ENCODE results near the gene SH2B3. TPM values are rescaled to one million over a fixed set of nuclear protein-coding genes. Genes with fewer than 3 reads are reported as not detected.

The SH2B3 gene
- 39.1 and 42.8 TPM in 2 replicates for total RNA-seq (2014; rRNA removed; shearing (Covaris generic))
- polyA plus RNA-seq (2016; fragmentation: Nextera tagmentation; extraction: Ambion mirVana) = 9.2 and 9.4 TPM in 2 replicates

DNA sequence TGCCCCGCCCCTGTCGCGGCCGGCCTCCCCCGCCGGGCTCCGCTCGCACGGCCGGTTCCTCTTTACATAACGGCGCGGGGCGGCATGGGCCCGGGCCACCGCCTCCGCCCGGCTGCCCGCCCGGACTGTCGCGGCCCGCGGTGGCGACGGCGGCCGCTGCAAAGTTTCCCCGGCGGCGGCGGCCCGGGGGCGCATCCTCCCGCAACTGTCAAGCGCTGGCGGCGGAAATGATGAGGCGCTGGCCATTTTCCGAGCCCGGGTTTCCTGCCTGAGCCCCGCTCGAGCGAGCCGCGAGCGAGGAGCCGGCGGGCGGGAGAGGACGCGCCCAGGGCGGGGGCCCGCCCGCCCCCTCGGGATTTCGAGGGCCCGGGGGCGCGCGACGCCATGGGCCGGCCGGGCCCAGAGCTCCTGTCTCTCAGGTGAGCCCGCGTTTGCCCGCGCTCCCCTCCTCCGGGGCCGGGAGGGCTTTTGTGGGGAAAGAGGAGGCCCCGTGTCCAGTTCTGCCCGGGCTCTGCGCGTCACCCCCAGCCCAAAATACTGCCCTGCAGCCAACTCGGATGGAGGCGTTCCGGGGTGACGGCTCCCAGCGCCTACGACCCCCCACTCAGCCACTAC is at the start of gene SH2B3:
TSS of gene SH2B3 (plus strand) at position 65 of the 615 bp plus-strand sequence. CDS start 12,223 bp downstream, outside the sequence.
- H3K79me2 ChIP-seq (ENCODE audit: insufficient read depth) = peaks cover 50% of the 10 kb centered on the region
- peak within 1 kb of the TSS; percentile 49 for H3K27ac ChIP-seq
- 0% methylated on average over 22 to 40 of the region's 80 CpGs for WGBS, 2 experiments (ENCODE audit: low coverage in 1 of 2, low lambda C conversion rate in 2 of 2, missing lambda C conversion rate in 2 of 2)
- H3K4me3 ChIP-seq = peak within 1 kb of the TSS; percentile 93
- peak within 1 kb of the TSS; percentile 70 for H2AFZ ChIP-seq
- H4K20me1 ChIP-seq (ENCODE audit: insufficient read depth) = no peaks in the 10 kb centered on the region
- H3F3A ChIP-seq (ENCODE audit: insufficient read depth) = peaks cover 54% of the 10 kb centered on the region
- peak within 1 kb of the TSS; percentile 89 for H3K9ac ChIP-seq
- TF ChIP-seq EZH2 (IDR thresholded peaks at IDR 0.05; ENCODE audit: insufficient read depth, poor library complexity, severe bottlenecking) (no peak), EZH2phosphoT487 (IDR thresholded peaks at IDR 0.05; ENCODE audit: insufficient read depth, low read depth) (no peak)
- peak; percentile 89 for DNase-seq
- no peaks in the 10 kb centered on the region for H3K9me2 ChIP-seq (ENCODE audit: insufficient read depth)
- no peaks in the 10 kb centered on the region for H3K27me3 ChIP-seq (replicated peaks; ENCODE audit: insufficient read depth)
- in situ Hi-C loops (cut with MboI) = no loop called here
- H3K36me3 ChIP-seq (ENCODE audit: low read depth) = no peaks in the 10 kb centered on the region
- H3K4me2 ChIP-seq (ENCODE audit: unreplicated experiment) = peak within 1 kb of the TSS; percentile 84
- H3K9me3 ChIP-seq (ENCODE audit: low read depth) = no peaks in the 10 kb centered on the region
- H3K4me1 ChIP-seq (ENCODE audit: insufficient read depth) = peaks cover 37% of the 10 kb centered on the region

DNA sequence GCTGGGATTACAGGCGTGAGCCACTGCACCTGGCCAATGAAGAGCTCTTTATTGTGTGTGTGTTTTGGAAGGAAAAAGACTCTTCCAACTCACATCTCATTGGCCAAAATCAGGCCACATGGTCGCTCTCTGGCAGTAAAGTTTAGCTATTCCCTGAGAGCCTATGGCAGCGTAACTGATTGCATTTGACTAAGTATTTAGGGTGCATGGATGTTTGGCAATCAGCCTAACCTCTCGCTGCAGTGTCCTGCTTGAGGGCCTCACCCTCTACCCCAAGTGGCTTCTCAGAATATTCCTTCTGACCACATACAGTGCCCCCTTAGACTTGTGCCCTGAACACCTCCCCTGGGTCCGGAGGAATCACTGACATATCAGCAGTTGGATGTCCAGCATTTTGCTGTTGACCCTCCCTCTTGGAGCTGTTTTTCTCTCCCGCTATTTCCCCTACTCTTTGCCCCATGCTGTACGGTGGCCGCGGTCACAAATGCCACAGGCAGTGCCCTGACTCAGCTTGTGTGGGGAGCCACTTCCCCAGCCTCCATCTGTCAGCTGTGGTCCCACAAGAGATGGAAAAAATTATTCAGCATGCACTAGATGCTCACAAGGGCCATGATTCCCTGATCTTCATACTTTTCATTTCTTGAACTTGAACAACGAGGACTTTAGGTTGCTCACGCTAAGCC is 46.4 kb upstream of the SH2B3 start:
- WGBS, 2 experiments (ENCODE audit: low coverage in 1 of 2, low lambda C conversion rate in 2 of 2, missing lambda C conversion rate in 2 of 2) = 68 to 69% methylated on average over 11 of the region's 11 CpGs
- Histone ChIP-seq H4K20me1 (ENCODE audit: insufficient read depth) (no peaks in the 10 kb centered on the region), H3K4me1 (ENCODE audit: insufficient read depth) (0 out of 2 replicates have a peak, but pooled peaks cover 6% of the 10 kb centered on the region), H3K9ac (no peak overlapping the region), H3K79me2 (ENCODE audit: insufficient read depth) (no peaks in the 10 kb centered on the region), H3K36me3 (ENCODE audit: low read depth) (no peaks in the 10 kb centered on the region), H3F3A (ENCODE audit: insufficient read depth) (no peaks in the 10 kb centered on the region), H3K9me3 (ENCODE audit: low read depth) (no peaks in the 10 kb centered on the region), H3K9me2 (ENCODE audit: insufficient read depth) (no peaks in the 10 kb centered on the region), H3K4me3 (no peak overlapping the region), H2AFZ (no peak overlapping the region), H3K4me2 (ENCODE audit: unreplicated experiment) (no peak overlapping the region), H3K27me3 (replicated peaks; ENCODE audit: insufficient read depth) (no peaks in the 10 kb centered on the region), H3K27ac (no peak overlapping the region)
- TF ChIP-seq EZH2phosphoT487 (IDR thresholded peaks at IDR 0.05; ENCODE audit: insufficient read depth, low read depth) = no peak
- TF ChIP-seq EZH2 (IDR thresholded peaks at IDR 0.05; ENCODE audit: insufficient read depth, poor library complexity, severe bottlenecking) = no peak
- DNase-seq = peak; percentile 17
- in situ Hi-C loops (cut with MboI) = no loop called here

DNA sequence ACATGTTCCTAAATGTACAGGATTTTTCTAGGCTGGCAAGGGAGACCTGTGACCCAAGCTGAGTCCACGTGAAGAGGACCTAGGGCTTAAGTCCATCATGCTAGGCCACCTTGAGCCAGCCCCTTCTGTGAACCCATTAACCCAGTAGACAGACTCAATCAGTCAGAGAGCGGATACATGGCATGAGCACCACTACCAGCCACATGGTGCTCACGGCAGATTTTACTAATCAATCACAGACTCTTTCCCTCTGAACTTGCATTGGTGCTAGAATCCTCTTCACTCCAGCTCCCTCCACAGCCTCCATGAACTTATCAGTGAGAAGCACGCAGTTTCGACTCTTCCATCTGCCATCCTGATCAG is 45.8 kb upstream of the SH2B3 start:
- no peaks in the 10 kb centered on the region for H3F3A ChIP-seq (ENCODE audit: insufficient read depth)
- H3K4me3 ChIP-seq = no peak overlapping the region
- in situ Hi-C loops (cut with MboI) = no loop called here
- TF ChIP-seq EZH2phosphoT487 (IDR thresholded peaks at IDR 0.05; ENCODE audit: insufficient read depth, low read depth) (no peak), EZH2 (IDR thresholded peaks at IDR 0.05; ENCODE audit: insufficient read depth, poor library complexity, severe bottlenecking) (no peak)
- H3K4me1 ChIP-seq (ENCODE audit: insufficient read depth) = 0 out of 2 replicates have a peak, but pooled peaks cover 6% of the 10 kb centered on the region
- H3K27me3 ChIP-seq (replicated peaks; ENCODE audit: insufficient read depth) = no peaks in the 10 kb centered on the region
- H3K9me3 ChIP-seq (ENCODE audit: low read depth) = no peaks in the 10 kb centered on the region
- H3K27ac ChIP-seq = no peak overlapping the region
- 25% methylated on average over 5 of the region's 5 CpGs for WGBS, 2 experiments (ENCODE audit: low coverage in 1 of 2, low lambda C conversion rate in 2 of 2, missing lambda C conversion rate in 2 of 2)
- no peaks in the 10 kb centered on the region for H3K36me3 ChIP-seq (ENCODE audit: low read depth)
- no peak for DNase-seq
- no peaks in the 10 kb centered on the region for H4K20me1 ChIP-seq (ENCODE audit: insufficient read depth)
- H3K9me2 ChIP-seq (ENCODE audit: insufficient read depth) = no peaks in the 10 kb centered on the region
- H2AFZ ChIP-seq = no peak overlapping the region
- no peak overlapping the region for H3K4me2 ChIP-seq (ENCODE audit: unreplicated experiment)
- H3K9ac ChIP-seq = no peak overlapping the region
- H3K79me2 ChIP-seq (ENCODE audit: insufficient read depth) = no peaks in the 10 kb centered on the region

DNA sequence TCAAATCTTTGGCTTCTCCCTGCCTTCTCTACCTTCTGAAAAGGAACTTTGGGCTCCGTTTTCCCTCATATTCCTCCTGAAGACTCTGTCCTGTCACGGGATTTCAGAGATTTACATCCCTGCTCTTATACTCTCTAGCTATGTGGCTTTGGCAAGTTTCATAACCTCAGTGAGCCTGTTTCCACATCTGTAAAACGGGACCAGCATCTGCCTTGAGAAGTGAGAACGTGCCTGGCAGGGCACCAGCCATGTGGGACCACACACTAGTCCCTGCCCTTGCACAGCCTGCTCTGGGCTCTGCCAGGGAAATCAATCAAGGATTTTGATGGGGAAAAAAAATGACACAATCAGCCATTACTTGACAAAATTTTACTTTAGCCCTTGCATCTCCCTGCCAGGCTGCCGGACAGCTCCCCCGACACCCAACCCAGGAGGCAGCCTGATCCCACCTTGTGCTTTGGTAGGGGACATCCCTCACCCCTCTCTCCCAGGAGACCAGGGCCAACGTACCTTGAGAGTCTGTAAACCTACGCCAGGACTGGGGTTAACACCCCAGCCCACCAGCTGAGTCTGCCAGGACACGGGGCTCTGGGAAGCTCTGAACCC is 45.3 kb upstream of the SH2B3 start:
- no peak for DNase-seq
- H3K9ac ChIP-seq = no peak overlapping the region
- no peaks in the 10 kb centered on the region for H3K9me3 ChIP-seq (ENCODE audit: low read depth)
- no peak overlapping the region for H3K4me3 ChIP-seq
- H3K36me3 ChIP-seq (ENCODE audit: low read depth) = no peaks in the 10 kb centered on the region
- H3K27ac ChIP-seq = no peak overlapping the region
- no peaks in the 10 kb centered on the region for H4K20me1 ChIP-seq (ENCODE audit: insufficient read depth)
- 31 to 33% methylated on average over 9 of the region's 9 CpGs for WGBS, 2 experiments (ENCODE audit: low coverage in 1 of 2, low lambda C conversion rate in 2 of 2, missing lambda C conversion rate in 2 of 2)
- H3K79me2 ChIP-seq (ENCODE audit: insufficient read depth) = no peaks in the 10 kb centered on the region
- H3K4me1 ChIP-seq (ENCODE audit: insufficient read depth) = 0 out of 2 replicates have a peak, but pooled peaks cover 6% of the 10 kb centered on the region
- no peaks in the 10 kb centered on the region for H3F3A ChIP-seq (ENCODE audit: insufficient read depth)
- no peaks in the 10 kb centered on the region for H3K9me2 ChIP-seq (ENCODE audit: insufficient read depth)
- no peak overlapping the region for H2AFZ ChIP-seq
- TF ChIP-seq EZH2phosphoT487 (IDR thresholded peaks at IDR 0.05; ENCODE audit: insufficient read depth, low read depth) = no peak
- TF ChIP-seq EZH2 (IDR thresholded peaks at IDR 0.05; ENCODE audit: insufficient read depth, poor library complexity, severe bottlenecking) = no peak
- in situ Hi-C loops (cut with MboI) = no loop called here
- no peak overlapping the region for H3K4me2 ChIP-seq (ENCODE audit: unreplicated experiment)
- H3K27me3 ChIP-seq (replicated peaks; ENCODE audit: insufficient read depth) = no peaks in the 10 kb centered on the region

All from GM23248 (cell line).